GM21515 (cell line): ENCODE data around the gene SPTSSB.

Experiments used
- ATAC-seq: cut with Tn5 transposase; IDR thresholded peaks from one replicate; pipeline ENCODE4 v1.9.1; 2021; ENCODE audit not compliant: unreplicated experiment

The SPTSSB gene

GRCh38 chr3:161392853-161393252 lies 21.5 kb upstream of the SPTSSB start:
- no peak for ATAC-seq

GRCh38 chr3:161390200-161390599 lies 18.9 kb upstream of the SPTSSB start:
- no peak for ATAC-seq

DNA sequence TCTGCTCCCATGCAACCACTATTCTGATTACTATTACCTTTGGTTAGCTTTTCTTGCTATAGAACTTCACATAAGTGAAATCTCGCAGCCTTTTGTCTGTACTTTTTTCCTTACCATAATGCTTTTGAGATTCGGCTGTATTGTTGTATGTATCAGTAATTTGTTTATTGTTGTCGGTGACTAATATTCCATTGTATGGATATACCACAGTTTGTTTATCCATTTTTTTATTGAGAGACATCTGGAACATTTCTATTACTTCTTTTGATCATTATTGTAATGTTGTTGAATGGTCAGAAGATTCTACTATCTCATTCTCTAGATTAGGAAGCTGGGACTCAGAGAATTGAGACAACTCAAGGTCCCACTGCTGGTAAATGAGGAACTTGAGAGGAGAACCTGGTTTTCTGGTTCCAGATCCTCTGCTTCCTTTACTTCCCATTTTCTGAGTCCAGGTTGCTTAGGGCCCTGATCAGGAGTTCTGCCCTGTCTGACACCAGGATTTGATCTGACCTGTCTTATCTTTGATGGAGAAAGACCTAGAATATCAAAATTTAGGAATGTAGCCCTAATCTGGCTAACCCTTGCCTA lies 18.2 kb upstream of the SPTSSB start:
- no peak for ATAC-seq

GRCh38 chr3:161388855-161389254 lies 17.5 kb upstream of the SPTSSB start:
- ATAC-seq = no peak

DNA sequence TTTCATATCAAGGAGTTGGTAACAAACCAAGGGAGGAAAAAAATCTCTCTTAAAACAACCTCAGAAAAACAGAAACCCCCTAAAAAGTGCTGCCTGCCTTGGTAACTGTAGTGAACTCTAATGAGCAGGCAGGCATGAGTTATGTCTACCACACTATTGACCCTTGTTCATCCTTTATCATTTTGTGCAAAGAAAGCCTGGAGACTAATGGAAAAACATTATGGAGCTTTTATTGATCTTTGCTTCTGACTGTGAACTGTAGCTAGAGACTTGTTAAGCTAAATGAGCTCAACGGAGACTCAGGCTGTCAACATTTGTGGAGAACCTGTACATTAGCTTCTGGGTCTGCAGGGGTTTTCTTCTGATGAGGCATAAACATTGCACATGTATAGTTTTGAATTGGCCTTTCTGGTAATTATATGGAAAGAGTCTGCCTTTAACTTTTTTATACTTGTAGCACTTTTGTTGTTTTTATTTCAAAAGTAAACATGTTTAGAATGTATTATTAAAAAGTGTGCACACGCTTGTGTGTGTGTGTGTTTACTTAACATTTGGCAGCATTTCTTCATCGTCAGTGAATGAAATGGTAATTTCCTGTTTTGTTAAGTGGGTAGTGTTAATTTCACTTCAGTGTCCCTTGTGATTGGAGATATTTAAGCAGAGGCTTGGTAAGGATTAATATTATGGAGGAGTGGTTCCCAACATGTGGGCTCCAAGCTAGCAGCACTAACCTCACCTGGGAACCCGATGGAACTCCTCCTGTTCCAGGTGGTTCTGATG lies 15.9 kb upstream of the SPTSSB start:
- no peak for ATAC-seq

DNA sequence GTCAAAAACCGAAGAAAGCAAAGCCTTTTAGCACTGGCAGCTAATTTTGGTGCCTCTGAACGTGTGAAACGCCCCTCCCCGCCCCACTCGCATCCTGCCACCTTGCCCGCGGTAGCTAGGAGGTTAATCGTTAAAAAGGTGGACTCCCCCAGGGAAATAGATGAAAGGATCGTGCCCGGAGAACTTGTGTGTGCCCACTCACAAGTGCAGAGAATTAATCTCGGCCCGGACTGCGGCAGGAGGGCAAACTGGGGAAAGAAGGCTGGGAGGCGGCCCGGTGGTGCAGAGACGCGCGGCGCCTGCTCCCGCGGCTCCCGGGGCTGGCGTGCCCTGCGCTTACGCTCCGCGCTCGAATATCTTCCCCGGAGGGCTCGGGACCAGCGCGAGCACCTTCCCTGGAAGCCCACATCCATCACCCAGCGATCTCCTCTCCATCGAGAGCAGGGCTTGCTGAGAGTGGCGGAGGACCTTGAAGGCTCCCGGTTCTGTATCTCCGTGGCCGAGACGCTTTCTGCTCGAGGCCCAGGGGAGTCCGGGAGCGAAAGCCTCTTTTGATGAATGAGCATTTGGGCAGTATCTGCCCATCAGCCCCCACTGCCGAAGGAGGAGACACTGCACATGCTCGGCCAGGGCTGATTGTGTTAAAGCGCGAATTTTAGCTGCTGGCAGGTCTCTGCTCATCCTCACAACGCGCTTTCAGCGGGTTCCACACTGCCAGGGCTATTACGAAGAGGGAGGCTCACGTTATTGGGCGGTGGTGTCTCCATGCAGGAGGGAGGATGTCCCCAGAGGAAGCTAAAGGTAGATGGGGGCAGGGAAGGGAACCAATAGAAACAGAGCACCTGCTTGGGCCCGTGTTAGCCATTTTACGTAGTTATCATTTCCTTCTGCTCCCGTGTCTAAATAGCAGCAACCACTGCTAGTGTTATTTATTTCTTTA lies 1.3 kb upstream of the SPTSSB start:
- ATAC-seq = peak; percentile 40

GRCh38 chr3:161369531-161369930 lies 1.8 kb downstream of the SPTSSB start:
- no peak for ATAC-seq

GRCh38 chr3:161366094-161366493 lies 5.2 kb downstream of the SPTSSB start:
- ATAC-seq = no peak

GRCh38 chr3:161358488-161358887 lies 12.8 kb downstream of the SPTSSB start:
- ATAC-seq = no peak

- no peak for ATAC-seq
These were observed 15.0 kb downstream of the SPTSSB start for GRCh38 chr3:161356287-161356686.

- ATAC-seq = no peak
These were observed 15.8 kb downstream of the SPTSSB start for GRCh38 chr3:161355508-161355907.

GRCh38 chr3:161354554-161354953 lies 16.8 kb downstream of the SPTSSB start:
- ATAC-seq = no peak

GRCh38 chr3:161351330-161351729 lies 20.0 kb downstream of the SPTSSB start:
- no peak for ATAC-seq

- no peak for ATAC-seq
These were observed 20.4 kb downstream of the SPTSSB start for GRCh38 chr3:161350916-161351315.

DNA sequence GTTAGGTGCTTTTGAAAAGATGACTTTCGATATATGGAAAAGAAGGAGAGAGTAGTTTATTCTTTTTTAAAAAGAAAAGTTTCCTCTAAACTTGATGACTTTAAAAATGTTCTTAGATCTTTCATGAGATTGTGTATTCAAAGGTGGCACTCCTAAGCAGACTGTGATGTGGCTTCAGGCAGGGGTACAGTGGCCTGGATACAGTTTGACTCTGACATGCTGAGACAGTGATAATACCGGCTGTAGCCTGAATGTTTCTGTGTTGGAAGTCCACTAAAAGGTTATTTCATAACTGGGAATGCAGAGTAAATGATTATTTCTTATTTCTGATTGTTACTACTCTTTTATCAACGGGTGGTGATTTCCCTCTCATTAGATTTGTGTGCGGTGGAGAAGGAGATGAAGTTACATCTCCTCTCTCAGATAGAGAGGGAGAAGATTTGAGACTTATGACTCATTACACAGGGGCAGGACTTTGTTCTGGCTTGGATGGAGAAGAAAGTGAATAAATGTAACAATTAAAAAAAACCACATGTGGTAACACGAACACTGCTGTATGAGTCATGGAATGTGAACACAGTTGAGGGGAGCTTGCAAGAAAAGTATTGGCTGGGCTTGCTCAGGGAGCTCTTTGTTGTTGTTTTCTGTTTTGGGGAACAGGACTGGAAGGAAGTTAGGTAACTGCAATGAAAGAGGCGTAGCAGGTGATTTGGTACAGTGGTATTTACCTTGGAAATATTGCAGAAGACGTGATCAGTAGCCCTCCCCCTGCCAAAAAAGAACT lies 21.6 kb downstream of the SPTSSB start:
- no peak for ATAC-seq

DNA sequence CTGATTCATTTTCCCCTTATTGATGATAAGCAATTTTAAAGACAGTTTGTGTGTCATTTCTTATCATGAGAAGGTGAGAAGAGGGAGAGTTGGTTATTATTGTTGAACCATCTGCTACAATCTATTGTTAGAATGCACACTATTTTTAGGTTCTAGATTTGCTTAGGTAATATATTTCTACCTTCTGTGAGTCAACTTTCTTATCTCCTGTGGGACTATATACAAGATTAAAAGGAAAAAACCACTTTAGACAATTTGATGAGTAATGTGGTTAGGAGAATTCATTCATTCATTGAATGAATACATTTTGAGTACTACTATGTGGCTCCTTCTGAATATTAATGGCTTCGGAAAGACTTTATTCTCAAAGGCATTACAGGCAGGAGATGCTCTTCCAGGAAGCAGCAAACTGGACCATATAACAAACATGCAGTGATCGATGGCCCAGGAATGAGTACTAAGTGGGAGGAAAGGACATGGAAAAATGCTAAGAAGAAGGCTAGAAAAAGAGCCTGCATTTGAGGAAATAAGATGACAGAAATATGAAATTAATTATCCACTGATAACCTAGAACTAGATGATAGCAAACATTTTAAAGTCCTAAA lies 22.4 kb downstream of the SPTSSB start:
- ATAC-seq = no peak

- no peak for ATAC-seq
These were observed 23.6 kb downstream of the SPTSSB start for GRCh38 chr3:161347726-161348125.

DNA sequence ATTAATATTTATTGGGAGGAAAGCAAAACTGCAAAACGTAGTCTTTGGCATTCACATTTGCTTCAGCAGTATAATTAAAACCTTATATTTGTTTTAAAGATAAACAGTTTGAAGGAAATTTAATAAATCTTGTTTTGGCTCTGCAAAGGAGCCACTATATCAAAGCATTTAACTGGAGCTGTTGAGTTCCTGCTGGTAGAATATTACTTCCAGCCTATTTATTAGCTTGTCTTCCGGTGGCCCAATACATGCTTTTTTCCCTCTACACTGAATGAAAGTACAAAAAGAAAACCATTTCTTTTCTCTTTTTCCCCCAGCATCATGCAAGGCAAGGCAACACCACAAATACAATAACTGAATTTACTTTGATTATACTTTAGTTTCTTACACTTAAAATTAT lies 26.3 kb downstream of the SPTSSB start:
- no peak for ATAC-seq

DNA sequence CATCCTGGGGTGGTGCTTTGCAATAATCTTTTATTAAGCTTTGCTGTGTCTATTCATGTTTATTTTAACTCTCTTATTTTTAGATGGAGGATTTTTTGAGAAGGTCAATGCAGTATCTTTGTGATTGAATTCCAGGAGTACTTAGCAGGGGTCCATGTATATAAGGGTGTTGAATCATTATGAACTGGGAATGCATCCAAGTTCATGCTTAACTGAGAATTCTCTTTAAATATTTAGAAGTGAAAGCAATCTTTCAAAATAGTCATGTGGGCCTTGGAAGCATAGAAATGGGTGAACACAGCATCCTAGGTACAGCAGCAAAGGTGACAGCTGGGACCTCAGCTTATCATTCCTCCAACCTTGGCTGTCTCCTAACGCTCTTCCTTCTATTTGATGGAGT lies 27.3 kb downstream of the SPTSSB start:
- ATAC-seq = no peak

GRCh38 chr3:161343540-161343939 lies 27.8 kb downstream of the SPTSSB start:
- no peak for ATAC-seq

DNA sequence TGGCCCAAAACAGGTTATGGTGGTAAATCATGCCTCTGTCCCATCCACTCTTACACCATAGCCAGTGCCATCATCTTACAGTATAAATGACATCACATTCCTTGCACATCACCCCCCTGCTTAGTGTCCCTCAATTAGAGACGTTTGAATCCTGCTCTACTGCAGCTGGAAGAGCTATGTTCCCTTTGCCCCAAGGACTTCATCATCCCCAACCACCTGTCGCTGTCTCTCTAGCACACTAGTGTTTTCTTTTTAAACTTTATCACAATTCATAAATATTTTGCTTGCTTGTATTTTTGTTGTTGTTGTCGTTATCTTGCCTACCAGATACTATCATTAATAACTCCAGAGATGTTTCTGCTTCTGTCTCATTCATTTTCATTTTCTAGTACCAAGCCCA lies 28.7 kb downstream of the SPTSSB start:
- ATAC-seq = no peak
